Mesothelial cell of epicardium (in vitro differentiated cells): Measurements from ENCODE around the gene TNPO2. TPM values are rescaled to one million over a fixed set of nuclear protein-coding genes. Genes with fewer than 3 reads are reported as not detected.
"Not testable (repeated sequence)": the region's sequence is repeated elsewhere in the genome, so short reads cannot be mapped to it uniquely, and the experiment has no call there.

Source experiments
- DNase-seq, 2 experiments: peaks; one replicate each; pipeline ENCODE4 v3.0.0; 2021; ENCODE audit warnings: low spot score in 2 of 2; ENCODE audit not compliant: unreplicated experiment in 2 of 2
- H3K27ac Mint-ChIP-seq: 2 replicates; pipeline ENCODE4 v1.8.0; 2021; ENCODE audit warnings: mixed read lengths
- H3K27me3 Mint-ChIP-seq: 2 replicates; pipeline ENCODE4 v1.8.0; 2021; ENCODE audit warnings: low read depth, mixed read lengths
- H3K36me3 Mint-ChIP-seq: 2 replicates; pipeline ENCODE4 v1.8.0; 2021; ENCODE audit warnings: mixed read lengths
- H3K4me1 Mint-ChIP-seq: 2 replicates; pipeline ENCODE4 v1.8.0; 2021; ENCODE audit warnings: mixed read lengths
- H3K4me3 Mint-ChIP-seq: 2 replicates; pipeline ENCODE4 v1.8.0; 2021; ENCODE audit warnings: mild to moderate bottlenecking, moderate library complexity, mixed read lengths
- H3K9me3 Mint-ChIP-seq: 2 replicates; pipeline ENCODE4 v1.8.0; 2021; ENCODE audit warnings: mixed read lengths
- total RNA-seq: library from RNA; stranded (reverse); gene quantifications from 3 replicates; pipeline ENCODE4 v1.2.1, GENCODE V29; 2021
- TF ChIP-seq, protein P1 (sequence below): fragments of 200-600 bp; sonication (generic); IDR thresholded peaks from one replicate; pipeline ENCODE4 v1.5.0; 2021; ENCODE audit warnings: antibody characterized with exemption; ENCODE audit not compliant: unreplicated experiment

The TNPO2 gene
- total RNA-seq, 1 donor from 2014 or later = 105 TPM

DNA sequence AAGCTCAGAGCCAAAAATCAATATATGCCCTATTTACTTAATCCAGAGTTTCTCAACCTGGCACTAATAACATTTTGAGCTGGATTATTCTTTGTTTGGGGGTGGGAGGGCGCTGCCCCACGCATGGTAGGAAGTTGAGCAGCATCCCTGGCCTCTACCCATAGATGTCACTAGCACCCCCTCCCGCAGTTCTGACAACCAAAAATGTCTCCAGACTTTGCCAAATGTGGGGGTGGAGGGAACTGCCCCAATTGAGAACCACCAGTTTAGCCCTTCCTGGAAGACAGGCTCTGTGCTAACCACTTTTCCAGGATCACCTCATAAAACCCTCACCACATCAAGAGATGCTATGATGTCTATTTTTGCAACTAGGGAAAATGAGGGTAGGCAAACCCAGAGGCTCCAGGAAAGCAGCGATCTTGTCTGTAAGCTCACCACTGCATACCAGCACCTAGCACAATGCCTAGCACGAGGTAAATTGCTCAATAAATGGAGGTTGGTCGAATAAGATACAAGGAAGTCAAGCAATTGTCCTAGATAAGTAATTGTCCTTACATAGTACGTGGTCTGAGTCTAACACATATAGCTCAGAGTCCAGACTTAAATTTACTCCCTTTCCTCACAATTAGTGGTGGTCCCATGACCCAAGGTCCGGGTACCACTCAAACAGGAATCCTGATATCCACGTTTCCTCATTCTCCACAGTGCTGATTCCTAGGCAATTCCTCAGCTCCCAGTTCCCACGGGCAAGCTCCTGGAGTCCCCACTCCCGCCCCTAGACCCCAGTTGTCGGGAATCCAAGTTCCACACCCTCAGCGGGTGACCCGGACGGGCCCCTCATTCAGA, 9.9 kb upstream of the TNPO2 start:
- no peak for DNase-seq
- H3K4me3 Mint-ChIP-seq = peak overlapping the region; percentile 89

DNA sequence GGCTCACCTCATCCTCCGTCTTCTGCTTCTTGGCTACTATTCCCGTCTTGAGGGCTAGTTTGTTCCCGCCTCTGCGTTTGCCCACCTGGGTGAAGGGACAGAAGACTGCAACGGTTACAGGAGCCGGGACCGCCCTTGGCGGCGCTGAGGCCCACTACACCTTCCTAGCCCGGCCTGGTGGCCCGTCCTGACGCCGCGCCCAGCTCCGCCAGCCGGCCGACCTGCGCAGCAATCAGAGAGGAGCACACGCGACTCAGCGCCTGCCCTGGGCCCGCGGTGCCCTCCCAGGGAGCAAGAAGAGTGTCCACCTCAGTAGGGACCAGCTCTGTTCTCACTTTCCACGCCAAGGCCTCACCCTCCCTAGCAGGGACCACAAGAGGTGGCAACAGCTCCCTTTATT, 7.6 kb upstream of the TNPO2 start:
- Mint-ChIP-seq H3K27me3 (no peaks in the 10 kb centered on the region), H3K4me3 (no peak overlapping the region), H3K9me3 (no peaks in the 10 kb centered on the region), H3K36me3 (peaks cover 23% of the 10 kb centered on the region), H3K4me1 (peaks cover 18% of the 10 kb centered on the region), H3K27ac (no peak overlapping the region)
- TF ChIP-seq, protein P1, sequence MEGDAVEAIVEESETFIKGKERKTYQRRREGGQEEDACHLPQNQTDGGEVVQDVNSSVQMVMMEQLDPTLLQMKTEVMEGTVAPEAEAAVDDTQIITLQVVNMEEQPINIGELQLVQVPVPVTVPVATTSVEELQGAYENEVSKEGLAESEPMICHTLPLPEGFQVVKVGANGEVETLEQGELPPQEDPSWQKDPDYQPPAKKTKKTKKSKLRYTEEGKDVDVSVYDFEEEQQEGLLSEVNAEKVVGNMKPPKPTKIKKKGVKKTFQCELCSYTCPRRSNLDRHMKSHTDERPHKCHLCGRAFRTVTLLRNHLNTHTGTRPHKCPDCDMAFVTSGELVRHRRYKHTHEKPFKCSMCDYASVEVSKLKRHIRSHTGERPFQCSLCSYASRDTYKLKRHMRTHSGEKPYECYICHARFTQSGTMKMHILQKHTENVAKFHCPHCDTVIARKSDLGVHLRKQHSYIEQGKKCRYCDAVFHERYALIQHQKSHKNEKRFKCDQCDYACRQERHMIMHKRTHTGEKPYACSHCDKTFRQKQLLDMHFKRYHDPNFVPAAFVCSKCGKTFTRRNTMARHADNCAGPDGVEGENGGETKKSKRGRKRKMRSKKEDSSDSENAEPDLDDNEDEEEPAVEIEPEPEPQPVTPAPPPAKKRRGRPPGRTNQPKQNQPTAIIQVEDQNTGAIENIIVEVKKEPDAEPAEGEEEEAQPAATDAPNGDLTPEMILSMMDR = no peak
- DNase-seq = no peak

More for the DNA sequence above, 9.9 kb upstream of the TNPO2 start:
- H3K4me1 Mint-ChIP-seq = peaks cover 30% of the 10 kb centered on the region
- no peaks in the 10 kb centered on the region for H3K27me3 Mint-ChIP-seq
- H3K36me3 Mint-ChIP-seq = peaks cover 15% of the 10 kb centered on the region
- TF ChIP-seq, protein P1 = no peak
- no peaks in the 10 kb centered on the region for H3K9me3 Mint-ChIP-seq
- peak overlapping the region; percentile 95 for H3K27ac Mint-ChIP-seq

DNA sequence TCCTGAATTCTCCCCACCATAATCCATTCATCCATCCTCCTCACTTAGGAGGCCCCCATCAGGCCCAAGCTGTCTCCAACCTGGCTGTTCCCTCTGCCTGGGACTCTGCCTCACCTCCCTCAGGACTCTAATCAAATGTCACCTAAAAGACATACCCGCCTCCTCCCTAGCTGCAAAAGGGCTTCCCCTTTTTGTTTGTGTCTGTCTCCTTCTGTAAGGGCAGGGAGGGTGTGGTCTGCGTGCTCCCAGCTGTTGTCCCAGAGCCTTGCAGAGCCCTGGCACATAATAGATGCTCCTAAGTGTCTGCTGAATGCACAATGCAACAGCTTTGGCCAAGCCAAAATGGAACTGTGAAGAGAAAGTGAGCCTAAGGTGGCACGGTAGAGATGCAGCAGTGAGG, 6.3 kb upstream of the TNPO2 start:
- peaks cover 18% of the 10 kb centered on the region for H3K4me1 Mint-ChIP-seq
- no peaks in the 10 kb centered on the region for H3K9me3 Mint-ChIP-seq
- no peak for DNase-seq
- TF ChIP-seq, protein P1 = no peak
- H3K27me3 Mint-ChIP-seq = no peaks in the 10 kb centered on the region
- H3K27ac Mint-ChIP-seq = no peak overlapping the region
- H3K4me3 Mint-ChIP-seq = no peak overlapping the region
- peaks cover 23% of the 10 kb centered on the region for H3K36me3 Mint-ChIP-seq

DNA sequence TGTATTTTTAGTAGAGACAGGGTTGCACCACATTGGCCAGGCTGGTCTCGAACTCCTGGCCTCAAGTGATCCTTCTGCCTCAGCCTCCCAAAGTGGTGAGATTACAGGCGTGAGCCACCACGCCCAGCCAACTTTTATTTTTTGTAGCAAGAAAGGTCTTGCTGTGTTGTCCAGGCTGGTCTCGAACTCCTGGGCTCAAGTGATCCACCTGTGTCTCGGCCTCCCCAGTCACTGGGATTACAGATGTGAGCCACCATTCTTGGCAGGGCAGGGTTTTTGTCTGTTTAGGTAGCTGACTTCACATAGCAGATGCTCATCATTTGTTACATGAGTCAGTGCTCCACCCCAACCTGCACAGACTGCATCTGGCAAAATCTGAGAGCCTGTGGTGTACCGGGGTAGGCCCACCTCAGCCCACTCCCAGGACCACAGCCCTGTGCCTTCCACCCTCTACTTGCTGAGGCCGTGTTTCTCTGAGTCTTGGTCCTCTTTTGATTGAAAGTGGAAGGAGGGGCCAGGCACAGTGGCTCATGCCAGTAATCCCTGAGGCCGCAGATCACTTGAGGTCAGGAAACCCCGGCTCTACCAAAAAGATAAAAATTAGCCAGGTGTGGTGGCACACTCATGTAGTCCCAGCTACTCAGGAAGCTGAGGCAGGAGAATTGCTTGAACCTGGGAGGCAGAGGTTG, 4.2 kb upstream of the TNPO2 start:
- Mint-ChIP-seq H3K27me3 (no peaks in the 10 kb centered on the region), H3K27ac (no peak overlapping the region), H3K9me3 (no peaks in the 10 kb centered on the region), H3K4me1 (peaks cover 15% of the 10 kb centered on the region), H3K4me3 (no peak overlapping the region), H3K36me3 (peaks cover 23% of the 10 kb centered on the region)
- TF ChIP-seq, protein P1 = no peak
- DNase-seq = no peak

DNA sequence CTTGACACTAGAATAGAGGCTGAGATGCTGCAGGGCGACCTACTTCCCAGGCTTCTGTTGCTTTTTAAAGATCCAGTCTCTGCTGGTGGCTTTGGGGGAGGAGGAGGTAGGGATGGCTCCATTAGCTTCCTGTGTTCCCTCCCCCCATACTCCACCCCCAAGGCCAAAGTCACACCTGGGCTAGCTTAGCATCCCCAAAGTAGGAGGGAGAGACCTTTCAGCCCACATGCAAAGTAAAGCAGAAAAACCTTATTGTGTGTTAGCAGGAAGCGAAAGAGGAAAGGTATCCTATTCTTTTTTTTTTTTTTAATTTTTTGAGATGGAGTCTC, 3.2 kb upstream of the TNPO2 start:
- H3K36me3 Mint-ChIP-seq = peaks cover 23% of the 10 kb centered on the region
- no peak overlapping the region for H3K27ac Mint-ChIP-seq
- no peaks in the 10 kb centered on the region for H3K27me3 Mint-ChIP-seq
- DNase-seq = no peak
- TF ChIP-seq, protein P1 = no peak
- no peaks in the 10 kb centered on the region for H3K9me3 Mint-ChIP-seq
- H3K4me3 Mint-ChIP-seq = no peak overlapping the region
- peaks cover 10% of the 10 kb centered on the region for H3K4me1 Mint-ChIP-seq

DNA sequence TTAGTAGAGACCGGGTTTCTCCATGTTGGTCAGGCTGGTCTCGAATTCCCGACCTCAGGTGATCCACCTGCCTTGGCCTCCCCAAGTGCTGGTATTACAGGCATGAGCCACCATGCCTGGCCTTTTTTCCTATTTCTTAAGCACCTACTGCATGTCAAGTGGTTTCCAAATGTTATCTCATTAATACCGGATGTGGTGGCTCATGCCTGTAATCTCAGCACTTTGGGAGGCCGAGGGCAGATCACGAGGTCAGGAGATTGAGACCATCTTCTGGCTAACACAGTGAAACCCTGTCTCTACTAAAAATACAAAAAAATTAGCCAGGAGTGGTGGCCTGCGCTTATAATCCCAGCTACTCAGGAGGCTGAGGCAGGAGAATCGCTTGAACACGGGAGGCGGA, 1.9 kb upstream of the TNPO2 start:
- H3K4me1 Mint-ChIP-seq = peaks cover 18% of the 10 kb centered on the region
- not testable (repeated sequence) for H3K9me3 Mint-ChIP-seq, H3K4me3 Mint-ChIP-seq, H3K27me3 Mint-ChIP-seq, DNase-seq, H3K27ac Mint-ChIP-seq
- H3K36me3 Mint-ChIP-seq = peaks cover 23% of the 10 kb centered on the region
